IMR-90 (cell line): ENCODE results near the gene PACSIN2. TPM values are rescaled to one million over a fixed set of nuclear protein-coding genes. Genes with fewer than 3 reads are reported as not detected.

Experiments used
- ATAC-seq: fragments of 200-7000 bp; cut with Tn5 transposase; 2 replicates; pipeline ENCODE4 v1.9.1; 2020; ENCODE audit warnings: low read depth, mild to moderate bottlenecking, moderate library complexity
- BruUV-seq: library from RNA; stranded (reverse); fragments of 400-500 nt; replicated peaks from 2 replicates; lab custom pipeline; 2021; lab: Mats Ljungman, UMichigan
- CTCF ChIA-PET: fragments of 300-600 bp; formaldehyde crosslinking; extraction: SDS; loops from one replicate; lab custom pipeline; 2021; ENCODE audit warnings: antibody characterized with exemption; lab: Yijun Ruan, JAX
- POLR2A ChIA-PET: fragments of 300-600 bp; sonication (Branson Sonifier 250); formaldehyde crosslinking; loops from one replicate; lab custom pipeline; 2022; ENCODE audit warnings: antibody characterized with exemption; ENCODE audit not compliant: unreplicated experiment; lab: Charles Lee
- DNase-seq: peaks from one replicate; pipeline ENCODE4 v3.0.0; 2013
- H2AFZ ChIP-seq: replicated peaks from 2 replicates; pipeline ENCODE3; 2013; ENCODE audit warnings: low read length, mild to moderate bottlenecking; ENCODE audit not compliant: poor library complexity
- H2AK5ac ChIP-seq: 2 replicates; pipeline ENCODE4 v1.6.1; 2013; ENCODE audit warnings: low read depth, low read length, inconsistent platforms
- H2AK9ac ChIP-seq: replicated peaks from 2 replicates; pipeline ENCODE3; 2013; ENCODE audit warnings: mild to moderate bottlenecking, low read depth, low read length, moderate library complexity; ENCODE audit not compliant: poor library complexity
- H2BK120ac ChIP-seq: 2 replicates; pipeline ENCODE4 v1.6.1; 2013; ENCODE audit warnings: low read depth, low read length, inconsistent platforms
- H2BK15ac ChIP-seq: 3 replicates; pipeline ENCODE4 v1.6.1; 2013; ENCODE audit warnings: low read depth, low read length, inconsistent platforms
- H2BK20ac ChIP-seq: 2 replicates; pipeline ENCODE4 v1.6.1; 2013; ENCODE audit warnings: low read depth, mild to moderate bottlenecking, inconsistent platforms, low read length, moderate library complexity
- H2BK5ac ChIP-seq: 2 replicates; pipeline ENCODE4 v1.6.1; 2013; ENCODE audit warnings: mild to moderate bottlenecking, low read depth, low read length, inconsistent platforms; ENCODE audit not compliant: poor library complexity, severe bottlenecking
- H3K14ac ChIP-seq: replicated peaks from 2 replicates; pipeline ENCODE4 v1.6.1; 2013; ENCODE audit warnings: low read depth, low read length, inconsistent platforms
- H3K18ac ChIP-seq: 2 replicates; pipeline ENCODE4 v1.6.1; 2013; ENCODE audit warnings: low read depth, low read length, control low read depth
- H3K23ac ChIP-seq: 2 replicates; pipeline ENCODE4 v1.6.1; 2013; ENCODE audit warnings: low read depth, low read length, inconsistent platforms
- H3K27ac ChIP-seq: 2 replicates; pipeline ENCODE4 v1.5.1; 2013; ENCODE audit warnings: mild to moderate bottlenecking, control low read depth, low read length; ENCODE audit not compliant: insufficient read depth
- H3K27me3 ChIP-seq: 2 replicates; pipeline ENCODE4 v1.6.1; 2013; ENCODE audit warnings: low read length; ENCODE audit not compliant: control insufficient read depth, insufficient read depth
- H3K36me3 ChIP-seq: 2 replicates; pipeline ENCODE4 v1.6.1; 2013; ENCODE audit warnings: low read length, mixed read lengths; ENCODE audit not compliant: control insufficient read depth, insufficient read depth
- H3K4ac ChIP-seq: 2 replicates; pipeline ENCODE4 v1.6.1; 2013; ENCODE audit warnings: low read depth, low read length, inconsistent platforms
- H3K4me1 ChIP-seq: 2 replicates; pipeline ENCODE4 v1.6.1; 2013; ENCODE audit warnings: low read length, mixed read lengths; ENCODE audit not compliant: control insufficient read depth, insufficient read depth
- H3K4me2 ChIP-seq: 2 replicates; pipeline ENCODE4 v1.6.1; 2013; ENCODE audit warnings: low read depth, mild to moderate bottlenecking, control low read depth, low read length, moderate library complexity
- H3K4me3 ChIP-seq: 2 replicates; pipeline ENCODE4 v1.5.1; 2013; ENCODE audit warnings: low read depth, mild to moderate bottlenecking, control low read depth, low read length, moderate library complexity; ENCODE audit not compliant: insufficient read depth
- H3K56ac ChIP-seq: 2 replicates; pipeline ENCODE4 v1.6.1; 2013; ENCODE audit warnings: low read length, inconsistent platforms; ENCODE audit not compliant: insufficient read depth; ENCODE audit errors: extremely low read depth
- H3K79me1 ChIP-seq, 2 experiments: 2 replicates each; pipeline ENCODE4 v1.6.1; 2013; ENCODE audit warnings: low read length in 2 of 2, inconsistent platforms in 1 of 2, low read depth in 1 of 2
- H3K9ac ChIP-seq: 2 replicates; pipeline ENCODE4 v1.6.1; 2013; ENCODE audit warnings: low read depth, low read length, control low read depth
- H3K9me1 ChIP-seq: 2 replicates; pipeline ENCODE4 v1.6.1; 2013; ENCODE audit warnings: low read length, inconsistent platforms; ENCODE audit not compliant: insufficient read depth
- H3K9me3 ChIP-seq: 2 replicates; pipeline ENCODE4 v1.6.1; 2013; ENCODE audit warnings: low read length; ENCODE audit not compliant: control insufficient read depth, insufficient read depth
- H4K20me1 ChIP-seq: 2 replicates; pipeline ENCODE4 v1.6.1; 2013; ENCODE audit warnings: low read length, inconsistent platforms; ENCODE audit not compliant: insufficient read depth
- H4K5ac ChIP-seq: 2 replicates; pipeline ENCODE4 v1.6.1; 2013; ENCODE audit warnings: mild to moderate bottlenecking, low read depth, low read length, control low read depth
- H4K8ac ChIP-seq, 2 experiments: 2 replicates each; pipeline ENCODE4 v1.6.1; 2013; ENCODE audit warnings: low read depth in 2 of 2, low read length in 2 of 2, control low read depth in 1 of 2, inconsistent platforms in 1 of 2
- H4K91ac ChIP-seq: 2 replicates; pipeline ENCODE4 v1.6.1; 2013; ENCODE audit warnings: low read depth, low read length, inconsistent platforms; ENCODE audit not compliant: insufficient read depth
- BHLHE40 ChIP-seq: fragments of 150-350 bp; IDR thresholded peaks from 2 replicates; pipeline ENCODE4 v1.6.1; 2016; ENCODE audit warnings: mild to moderate bottlenecking, low read depth, low read length
- CEBPB ChIP-seq: IDR thresholded peaks from 2 replicates; pipeline ENCODE4 v1.6.1; 2012; ENCODE audit warnings: low read depth, low read length, improper control_type of control experiment
- CTCF ChIP-seq: conservative IDR thresholded peaks from 2 replicates; pipeline ENCODE4 v1.5.1; 2012; ENCODE audit warnings: mild to moderate bottlenecking, low read depth, low read length, improper control_type of control experiment
- MAZ ChIP-seq: IDR thresholded peaks from 2 replicates; pipeline ENCODE4 v1.6.1; 2012; ENCODE audit warnings: low read depth, mild to moderate bottlenecking, low read length, improper control_type of control experiment, moderate library complexity, borderline replicate concordance
- MXI1 ChIP-seq: IDR thresholded peaks from 2 replicates; pipeline ENCODE4 v1.6.1; 2012; ENCODE audit warnings: low read depth, mild to moderate bottlenecking, low read length, moderate library complexity, borderline replicate concordance
- NFE2L2 ChIP-seq: fragments of 150-350 bp; IDR thresholded peaks from 2 replicates; pipeline ENCODE4 v1.6.1; 2016; ENCODE audit warnings: low read depth, mild to moderate bottlenecking, low read length
- RFX5 ChIP-seq: IDR thresholded peaks from 2 replicates; pipeline ENCODE4 v1.8.0; 2012; ENCODE audit warnings: low read depth, mild to moderate bottlenecking, low read length, moderate library complexity
- SMC3 ChIP-seq: fragments of 150-350 bp; IDR thresholded peaks from 2 replicates; pipeline ENCODE4 v1.6.1; 2016; ENCODE audit warnings: low read depth, mild to moderate bottlenecking, antibody characterized with exemption, low read length, moderate library complexity
- USF2 ChIP-seq: fragments of 150-350 bp; IDR thresholded peaks from 2 replicates; pipeline ENCODE4 v1.6.1; 2017; ENCODE audit warnings: mild to moderate bottlenecking, antibody characterized with exemption, low read length, low read depth
- WGBS, 2 experiments: methylation state at CpG; one replicate each; pipeline versions ENCODE4 v1.1.5 to v1.1.7; 2013; ENCODE audit warnings: missing lambda C conversion rate in 2 of 2; ENCODE audit not compliant: insufficient read length in 1 of 2; ENCODE audit errors: extremely low coverage in 2 of 2; 5-methylcytosine and 5-hydroxymethylcytosine counted together
- dilution Hi-C: fragments of 300-500 bp; cut with HindIII; formaldehyde crosslinking; loops from one replicate; pipeline ENCODE4 v1.14.3; 2018; ENCODE audit warnings: low sequenced_read_pairs; ENCODE audit not compliant: unreplicated experiment
- in situ Hi-C: fragments of 300-500 bp; cut with MboI; formaldehyde crosslinking; loops from 3 replicates; pipeline ENCODE4 v1.14.3; 2019; ENCODE audit warnings: low sequenced_read_pairs, inconsistent platforms, mixed read lengths
- intact Hi-C: fragments of 100-400 bp; cut with micrococcal nuclease; formaldehyde crosslinking; loops from 2 replicates; pipeline ENCODE4 v1.10.0; 2022
- polyA plus RNA-seq, 3 experiments: library from polyadenylated mRNA; depleted of rRNA; stranded (reverse); fragments of >200 nt; gene quantifications; 2 replicates each; pipeline ENCODE4 v1.2.3, GENCODE V29; 2012; ENCODE audit warnings: low replicate concordance in 1 of 3
- total RNA-seq: library from RNA; depleted of rRNA; stranded (reverse); fragments of >200 nt; gene quantifications from 2 replicates; pipeline ENCODE4 v1.2.3, GENCODE V29; 2012

The PACSIN2 gene
- total and polyA plus RNA-seq, 2 of the 4 experiments (the other 2 are of a cell fraction), result 85.0 to 118 TPM

GRCh38 chr22:42866100-42866499 is 148.8 kb downstream of the PACSIN2 start:
- H3K36me3 ChIP-seq, result peaks cover 11% of the 10 kb centered on the region
- no peak overlapping the region for H4K91ac ChIP-seq
- no peak overlapping the region for H2BK5ac ChIP-seq
- H2AK5ac ChIP-seq, result peak overlapping the region; percentile 34; the same call in 1 of the 2 replicates
- no peak overlapping the region for H3K56ac ChIP-seq
- no peak overlapping the region for H3K14ac ChIP-seq
- peaks cover 6% of the 10 kb centered on the region; the same call in 1 of the 2 replicates for H3K4me1 ChIP-seq
- in situ Hi-C loops, result no loop called here
- H3K9me3 ChIP-seq, result no peaks in the 10 kb centered on the region
- no peak overlapping the region for H3K18ac ChIP-seq
- H3K27me3 ChIP-seq, result no peaks in the 10 kb centered on the region
- H3K4ac ChIP-seq, result no peak overlapping the region
- peaks cover 8% of the 10 kb centered on the region; the same call in 1 of the 2 replicates for H4K20me1 ChIP-seq
- WGBS, 2 experiments, result 100% methylated on average over 2 of the region's 7 CpGs; no CpG with 5 or more reads in 1 of the 2 experiments
- H3K4me2 ChIP-seq, result no peak overlapping the region
- no peak overlapping the region; the same call in 1 of the 2 replicates for H3K23ac ChIP-seq
- no peak overlapping the region for H3K9ac ChIP-seq
- ChIA-PET CTCF (no interaction called here), POLR2A (no interaction called here)
- 0 out of 2 replicates have a peak, but pooled peaks cover 2% of the 10 kb centered on the region for H3K9me1 ChIP-seq
- H2AFZ ChIP-seq, result no peak overlapping the region
- H3K79me1 ChIP-seq, result peaks cover 3 to 9% of the 10 kb centered on the region in 2 experiments; a peak in 2 of 4 replicates
- H3K27ac ChIP-seq, result no peak overlapping the region
- intact Hi-C loops, result no loop called here
- DNase-seq (no peak), ATAC-seq (no peak)
- dilution Hi-C loops, result no loop called here
- BruUV-seq, result no TSS peak
- no peak overlapping the region for H3K4me3 ChIP-seq
- no peak overlapping the region for H2BK20ac ChIP-seq
- no peak overlapping the region for H4K8ac ChIP-seq
- TF ChIP-seq MAZ (no peak), CEBPB (no peak), MXI1 (no peak), CTCF (no peak), SMC3 (no peak), RFX5 (no peak), USF2 (no peak), BHLHE40 (no peak), NFE2L2 (no peak)
- no peak overlapping the region for H2BK120ac ChIP-seq
- H4K5ac ChIP-seq, result no peak overlapping the region
- H2BK15ac ChIP-seq, result no peak overlapping the region
- no peak overlapping the region for H2AK9ac ChIP-seq
